Osteoblast (primary cell): ENCODE results near the gene COG7. TPM values are rescaled to one million over a fixed set of nuclear protein-coding genes. Genes with fewer than 3 reads are reported as not detected.

Source experiments
- DNase-seq: peaks from one replicate; pipeline ENCODE4 v3.0.0; 2011; ENCODE audit warnings: low spot score, mixed read lengths; ENCODE audit not compliant: insufficient read length; ENCODE audit errors: missing footprints
- H2AFZ ChIP-seq: 2 replicates; pipeline ENCODE4 v1.6.0; 2011; ENCODE audit warnings: mild to moderate bottlenecking, low read length
- H3K27ac ChIP-seq: 2 replicates; pipeline ENCODE4 v1.5.1; 2011; ENCODE audit warnings: mild to moderate bottlenecking, low read depth, low read length, moderate library complexity
- H3K27me3 ChIP-seq: 2 replicates; pipeline ENCODE4 v1.6.0; 2012; ENCODE audit warnings: mild to moderate bottlenecking, control low read depth, inconsistent platforms, low read length, moderate library complexity; ENCODE audit not compliant: insufficient read depth
- H3K36me3 ChIP-seq: 2 replicates; pipeline ENCODE4 v1.5.1; 2011; ENCODE audit warnings: mild to moderate bottlenecking, low read length, control low read depth, moderate library complexity; ENCODE audit not compliant: insufficient read depth
- H3K4me1 ChIP-seq: 2 replicates; pipeline ENCODE4 v1.5.1; 2011; ENCODE audit warnings: mild to moderate bottlenecking, low read length, control low read depth, moderate library complexity; ENCODE audit not compliant: insufficient read depth
- H3K4me2 ChIP-seq: 2 replicates; pipeline ENCODE4 v1.6.0; 2011; ENCODE audit warnings: mild to moderate bottlenecking, low read length; ENCODE audit not compliant: insufficient read depth
- H3K4me3 ChIP-seq: fragments of 200-600 bp; sonication (generic); 3 replicates; pipeline ENCODE4 v1.5.1; 2012; ENCODE audit warnings: mild to moderate bottlenecking, low read length, inconsistent platforms; ENCODE audit not compliant: insufficient read depth
- H3K79me2 ChIP-seq: 2 replicates; pipeline ENCODE4 v1.6.0; 2012; ENCODE audit warnings: mild to moderate bottlenecking, low read length, control low read depth, inconsistent platforms; ENCODE audit not compliant: insufficient read depth
- H3K9me3 ChIP-seq: 2 replicates; pipeline ENCODE4 v1.5.1; 2011; ENCODE audit warnings: low read depth, low read length, control low read depth
- H4K20me1 ChIP-seq: 2 replicates; pipeline ENCODE4 v1.6.0; 2012; ENCODE audit warnings: mild to moderate bottlenecking, low read length, control low read depth; ENCODE audit not compliant: insufficient read depth
- total RNA-seq: library from RNA; depleted of rRNA; stranded (reverse); fragments of >200 nt; gene quantifications from 2 replicates; pipeline ENCODE4 v1.2.3, GENCODE V29; 2012
- TF ChIP-seq, protein P1 (sequence below): IDR thresholded peaks from 2 replicates; pipeline ENCODE4 v1.5.1; 2011; ENCODE audit warnings: mild to moderate bottlenecking, low read depth, low read length, moderate library complexity; ENCODE audit errors: extremely low read depth

The COG7 gene
- total RNA-seq, 1 donor, result 17.0 TPM

DNA sequence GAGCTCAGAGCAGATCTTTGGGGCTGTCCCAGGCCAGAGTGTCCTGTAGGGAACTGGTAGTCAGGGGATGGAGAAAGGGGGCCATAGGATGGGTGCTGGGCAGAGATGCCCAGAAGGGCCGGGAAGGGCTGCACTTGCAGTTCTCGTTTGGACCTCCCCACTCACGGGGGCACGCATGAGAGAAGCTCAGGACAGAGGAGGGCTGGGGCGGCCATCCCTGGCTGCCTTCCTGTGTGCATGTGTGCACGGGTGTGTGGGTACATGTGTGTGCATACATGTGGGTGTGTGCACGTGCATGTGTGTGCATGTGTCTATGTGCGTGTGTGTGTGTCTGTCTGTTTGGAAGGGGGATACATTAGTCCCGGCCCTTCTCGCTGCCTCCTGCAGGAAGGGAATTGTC, 73.3 kb downstream of the COG7 start:
- Histone ChIP-seq H3K36me3 (no peaks in the 10 kb centered on the region), H3K4me1 (no peaks in the 10 kb centered on the region), H2AFZ (no peak overlapping the region), H4K20me1 (no peaks in the 10 kb centered on the region), H3K4me2 (no peak overlapping the region), H3K27me3 (peaks cover 5% of the 10 kb centered on the region), H3K9me3 (no peaks in the 10 kb centered on the region), H3K4me3 (no peak overlapping the region), H3K27ac (no peak overlapping the region), H3K79me2 (no peaks in the 10 kb centered on the region)
- DNase-seq, result no peak
- TF ChIP-seq, protein P1, sequence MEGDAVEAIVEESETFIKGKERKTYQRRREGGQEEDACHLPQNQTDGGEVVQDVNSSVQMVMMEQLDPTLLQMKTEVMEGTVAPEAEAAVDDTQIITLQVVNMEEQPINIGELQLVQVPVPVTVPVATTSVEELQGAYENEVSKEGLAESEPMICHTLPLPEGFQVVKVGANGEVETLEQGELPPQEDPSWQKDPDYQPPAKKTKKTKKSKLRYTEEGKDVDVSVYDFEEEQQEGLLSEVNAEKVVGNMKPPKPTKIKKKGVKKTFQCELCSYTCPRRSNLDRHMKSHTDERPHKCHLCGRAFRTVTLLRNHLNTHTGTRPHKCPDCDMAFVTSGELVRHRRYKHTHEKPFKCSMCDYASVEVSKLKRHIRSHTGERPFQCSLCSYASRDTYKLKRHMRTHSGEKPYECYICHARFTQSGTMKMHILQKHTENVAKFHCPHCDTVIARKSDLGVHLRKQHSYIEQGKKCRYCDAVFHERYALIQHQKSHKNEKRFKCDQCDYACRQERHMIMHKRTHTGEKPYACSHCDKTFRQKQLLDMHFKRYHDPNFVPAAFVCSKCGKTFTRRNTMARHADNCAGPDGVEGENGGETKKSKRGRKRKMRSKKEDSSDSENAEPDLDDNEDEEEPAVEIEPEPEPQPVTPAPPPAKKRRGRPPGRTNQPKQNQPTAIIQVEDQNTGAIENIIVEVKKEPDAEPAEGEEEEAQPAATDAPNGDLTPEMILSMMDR, result no peak

DNA sequence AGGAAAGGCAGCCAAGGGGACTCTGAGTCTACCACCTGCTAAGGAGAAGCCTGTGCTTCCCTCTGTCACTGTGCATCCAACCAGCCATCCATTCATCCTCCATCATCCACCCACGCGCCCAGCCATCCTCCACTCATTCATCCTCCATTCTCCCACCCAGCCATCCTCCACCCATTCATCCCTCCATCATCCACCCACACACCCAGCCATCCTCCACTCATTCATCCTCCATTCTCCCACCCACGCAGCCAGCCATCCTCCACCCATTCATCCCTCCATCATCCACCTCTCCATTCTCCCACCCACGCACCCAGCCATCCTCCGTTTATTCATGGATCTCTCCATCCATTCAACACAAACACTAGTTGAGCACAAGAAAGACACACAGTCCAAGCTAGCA, 74.1 kb downstream of the COG7 start:
- TF ChIP-seq, protein P1, result no peak
- Histone ChIP-seq H3K4me1 (no peaks in the 10 kb centered on the region), H3K27me3 (peaks cover 5% of the 10 kb centered on the region), H3K27ac (no peak overlapping the region), H3K4me2 (no peak overlapping the region), H3K4me3 (no peak overlapping the region), H3K36me3 (no peaks in the 10 kb centered on the region), H2AFZ (no peak overlapping the region), H3K79me2 (no peaks in the 10 kb centered on the region), H3K9me3 (no peaks in the 10 kb centered on the region), H4K20me1 (no peaks in the 10 kb centered on the region)
- no peak for DNase-seq

DNA sequence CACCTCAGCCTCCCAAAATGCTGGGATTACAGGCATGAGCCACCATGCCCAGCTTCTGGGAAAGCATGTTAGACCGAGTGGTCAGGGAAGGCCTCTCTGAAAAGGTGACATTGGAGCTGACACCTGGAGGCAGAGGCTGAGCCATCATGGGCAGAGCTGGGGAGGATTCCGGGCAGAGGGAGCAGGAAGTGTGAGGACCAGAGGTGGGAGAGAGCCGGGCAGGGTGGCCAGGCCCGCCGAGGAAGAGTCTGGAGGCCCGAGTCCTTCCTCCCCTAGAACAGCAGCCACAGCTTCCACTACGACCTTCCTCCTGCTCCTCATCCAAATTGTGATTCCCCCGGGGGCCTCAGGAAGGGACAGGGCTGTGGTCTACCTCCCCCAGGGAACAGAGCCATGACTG, 74.7 kb downstream of the COG7 start:
- H3K27ac ChIP-seq, result no peak overlapping the region
- DNase-seq, result no peak
- no peaks in the 10 kb centered on the region for H3K4me1 ChIP-seq
- H3K4me2 ChIP-seq, result no peak overlapping the region
- TF ChIP-seq, protein P1, result no peak
- H3K27me3 ChIP-seq, result peaks cover 5% of the 10 kb centered on the region
- H3K9me3 ChIP-seq, result no peaks in the 10 kb centered on the region
- no peaks in the 10 kb centered on the region for H3K36me3 ChIP-seq
- H2AFZ ChIP-seq, result no peak overlapping the region
- no peaks in the 10 kb centered on the region for H4K20me1 ChIP-seq
- H3K79me2 ChIP-seq, result no peaks in the 10 kb centered on the region
- H3K4me3 ChIP-seq, result no peak overlapping the region

DNA sequence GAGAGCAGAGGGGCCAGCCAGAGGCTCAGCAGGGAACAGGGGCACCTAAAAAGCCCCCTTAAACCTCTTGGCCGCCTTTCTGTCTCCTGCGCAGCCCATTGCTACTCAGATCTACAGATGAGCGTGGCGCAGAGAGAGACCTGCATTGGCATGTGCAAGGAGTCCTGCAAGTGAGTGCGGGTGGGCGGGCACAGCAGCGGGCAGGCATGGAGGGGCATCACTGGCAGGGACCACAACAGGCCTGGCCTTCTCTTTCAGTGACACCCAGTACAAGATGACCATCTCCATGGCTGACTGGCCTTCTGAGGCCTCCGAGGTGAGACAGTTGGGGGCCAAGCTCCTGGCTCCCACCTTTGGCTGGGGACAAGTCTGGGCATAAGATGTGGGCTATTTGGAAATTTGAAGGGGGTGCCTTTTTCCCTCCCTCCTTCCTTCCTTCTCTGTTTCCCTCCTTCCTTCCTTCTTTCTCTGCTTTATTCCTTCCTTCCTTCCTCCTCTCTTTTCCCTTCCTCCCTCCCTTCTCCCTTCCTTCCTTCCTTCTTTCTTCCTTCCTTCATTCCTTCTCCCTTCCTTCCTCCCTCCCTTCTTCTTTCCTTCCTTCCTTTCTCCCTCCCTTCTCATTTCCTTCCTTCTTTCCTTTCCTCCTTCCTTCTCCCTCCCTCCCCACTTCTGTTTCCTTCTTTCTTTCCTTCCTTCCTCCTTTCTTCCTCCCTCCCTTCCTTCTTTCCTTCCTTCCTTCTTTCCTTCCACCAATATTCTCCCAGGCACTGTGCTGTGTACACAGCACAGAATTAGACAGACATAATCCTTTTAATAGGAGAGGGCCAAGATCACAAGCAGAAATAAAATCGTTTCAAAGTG, 75.7 kb downstream of the COG7 start:
- Histone ChIP-seq H3K4me2 (no peak overlapping the region), H2AFZ (no peak overlapping the region), H3K27me3 (peaks cover 5% of the 10 kb centered on the region), H3K27ac (no peak overlapping the region), H3K4me1 (no peaks in the 10 kb centered on the region), H3K79me2 (no peaks in the 10 kb centered on the region), H3K4me3 (no peak overlapping the region), H4K20me1 (no peaks in the 10 kb centered on the region), H3K9me3 (no peaks in the 10 kb centered on the region), H3K36me3 (no peaks in the 10 kb centered on the region)
- DNase-seq, result no peak
- TF ChIP-seq, protein P1, result no peak
